ENCODE results near the gene SRD5A1. TPM values are rescaled to one million over a fixed set of nuclear protein-coding genes. Genes with fewer than 3 reads are reported as not detected.

The SRD5A1 gene
- total RNA-seq, 4 donors from 2014 or later, result 9.0 to 79.8 (median 17.0) TPM

- no peaks in the 10 kb centered on the region for H3K27me3 ChIP-seq
- 52 to 59% methylated on average over 4 to 5 of the region's 5 CpGs for WGBS, 2 donors (ENCODE audit: low coverage in 1 of 2)
- no peak overlapping the region for H3K4me3 ChIP-seq
- peaks cover 9 to 27% (median 22%) of the 10 kb centered on the region in 4 donors for H3K4me1 ChIP-seq
- H3K9me3 ChIP-seq, result no peaks in the 10 kb centered on the region
- H3K27ac ChIP-seq, result no peak overlapping the region
- TF ChIP-seq POLR2AphosphoS5 (IDR thresholded peaks at IDR 0.05), result no peak
- in situ Hi-C loops (cut with MboI; ENCODE audit: low pct_ligation_motif_present in 1 of 4, low pct_unique_long_range_greater_than_20kb in 1 of 4, low sequenced_read_pairs in 3 of 4), result loop anchor here in 2 of 4 donors (10.0 to 25.0 kb wide), 2 partner anchors 80 to 102 kb away; partner anchors contain the start of gene TENT4A (in 1 of the 2)
- peaks cover 0 to 11% (median 0%) of the 10 kb centered on the region in 4 donors for H3K36me3 ChIP-seq
- intact Hi-C loops (cut with DNase I; ENCODE audit: low total_unique reads), result loop anchor here (5.0 kb wide), 1 partner anchor 77 kb away; the partner anchor contains the start of gene TENT4A
- DNase-seq, result no peak
These were observed 1.7 kb downstream of the SRD5A1 start for GRCh38 chr5:6634788-6635430.

DNA sequence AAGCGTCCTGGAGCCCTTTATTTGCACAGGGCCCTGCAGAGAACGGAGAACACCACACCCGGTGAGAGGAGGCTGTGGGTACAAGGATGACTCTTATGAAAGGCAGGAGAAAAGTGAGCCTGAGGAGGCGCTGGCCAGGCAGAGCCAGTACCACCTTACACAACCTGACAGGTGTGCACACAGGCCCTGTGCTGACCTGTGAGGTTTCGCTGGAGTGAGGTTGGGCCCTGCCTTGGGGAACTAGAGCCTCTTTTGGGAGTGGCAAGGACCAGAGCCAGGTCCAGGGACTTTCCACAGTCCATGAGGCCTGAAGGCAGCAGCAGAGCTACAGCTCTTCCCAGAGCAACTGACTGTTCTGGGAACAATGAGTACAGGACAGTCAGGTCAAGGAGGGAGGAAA is 3.1 kb downstream of the SRD5A1 start:
- TF ChIP-seq POLR2A (IDR thresholded peaks at IDR 0.05) (no peak), POLR2AphosphoS5 (IDR thresholded peaks at IDR 0.05) (no peak), EP300 (IDR thresholded peaks at IDR 0.05; ENCODE audit: low read depth) (no peak)
- TF ChIP-seq, protein P1, sequence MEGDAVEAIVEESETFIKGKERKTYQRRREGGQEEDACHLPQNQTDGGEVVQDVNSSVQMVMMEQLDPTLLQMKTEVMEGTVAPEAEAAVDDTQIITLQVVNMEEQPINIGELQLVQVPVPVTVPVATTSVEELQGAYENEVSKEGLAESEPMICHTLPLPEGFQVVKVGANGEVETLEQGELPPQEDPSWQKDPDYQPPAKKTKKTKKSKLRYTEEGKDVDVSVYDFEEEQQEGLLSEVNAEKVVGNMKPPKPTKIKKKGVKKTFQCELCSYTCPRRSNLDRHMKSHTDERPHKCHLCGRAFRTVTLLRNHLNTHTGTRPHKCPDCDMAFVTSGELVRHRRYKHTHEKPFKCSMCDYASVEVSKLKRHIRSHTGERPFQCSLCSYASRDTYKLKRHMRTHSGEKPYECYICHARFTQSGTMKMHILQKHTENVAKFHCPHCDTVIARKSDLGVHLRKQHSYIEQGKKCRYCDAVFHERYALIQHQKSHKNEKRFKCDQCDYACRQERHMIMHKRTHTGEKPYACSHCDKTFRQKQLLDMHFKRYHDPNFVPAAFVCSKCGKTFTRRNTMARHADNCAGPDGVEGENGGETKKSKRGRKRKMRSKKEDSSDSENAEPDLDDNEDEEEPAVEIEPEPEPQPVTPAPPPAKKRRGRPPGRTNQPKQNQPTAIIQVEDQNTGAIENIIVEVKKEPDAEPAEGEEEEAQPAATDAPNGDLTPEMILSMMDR (IDR thresholded peaks at IDR 0.05), result no peak
- DNase-seq, result no peak

GRCh38 chr5:6637022-6637421 is 3.8 kb downstream of the SRD5A1 start:
- no peak overlapping the region for H3K27ac ChIP-seq
- no peak for TF ChIP-seq EP300 (IDR thresholded peaks at IDR 0.05; ENCODE audit: low read depth)
- TF ChIP-seq POLR2A (IDR thresholded peaks at IDR 0.05), result no peak
- TF ChIP-seq, protein P1 (IDR thresholded peaks at IDR 0.05), result no peak
- TF ChIP-seq POLR2AphosphoS5 (IDR thresholded peaks at IDR 0.05), result no peak
- 90% methylated on average over 10 of the region's 10 CpGs; no CpG with 5 or more reads in 1 of the 2 donors for WGBS, 2 donors (ENCODE audit: low coverage in 1 of 2)
- no peaks in the 10 kb centered on the region for H3K36me3 ChIP-seq
- H3K9me3 ChIP-seq, result no peaks in the 10 kb centered on the region
- intact Hi-C loops (cut with DNase I; ENCODE audit: low total_unique reads) (no loop called here), in situ Hi-C loops (cut with MboI; ENCODE audit: low pct_ligation_motif_present in 1 of 4, low pct_unique_long_range_greater_than_20kb in 1 of 4, low sequenced_read_pairs in 3 of 4) (loop anchor here in 2 of 4 donors (10.0 to 25.0 kb wide), 2 partner anchors 78 to 100 kb away; partner anchors contain the start of gene TENT4A (in 1 of the 2))
- no peak overlapping the region for H3K4me3 ChIP-seq
- peaks cover 2 to 17% (median 14%) of the 10 kb centered on the region in 4 donors for H3K4me1 ChIP-seq
- no peak for DNase-seq
- no peaks in the 10 kb centered on the region for H3K27me3 ChIP-seq

More for the DNA sequence above, 3.1 kb downstream of the SRD5A1 start:
- in situ Hi-C loops (cut with MboI; ENCODE audit: low pct_ligation_motif_present in 1 of 4, low pct_unique_long_range_greater_than_20kb in 1 of 4, low sequenced_read_pairs in 3 of 4), result loop anchor here in 2 of 4 donors (10.0 to 25.0 kb wide), 2 partner anchors 79 to 101 kb away; partner anchors contain the start of gene TENT4A (in 1 of the 2)
- WGBS, 2 donors (ENCODE audit: low coverage in 1 of 2), result 69% methylated on average over 5 of the region's 5 CpGs; no CpG with 5 or more reads in 1 of the 2 donors
- Histone ChIP-seq H3K4me1 (peaks cover 9 to 24% (median 20%) of the 10 kb centered on the region in 4 donors), H3K27ac (no peak overlapping the region), H3K9me3 (no peaks in the 10 kb centered on the region), H3K36me3 (no peaks in the 10 kb centered on the region), H3K27me3 (no peaks in the 10 kb centered on the region), H3K4me3 (no peak overlapping the region)
- intact Hi-C loops (cut with DNase I; ENCODE audit: low total_unique reads), result no loop called here

GRCh38 chr5:6637590-6637989 is 4.3 kb downstream of the SRD5A1 start:
- DNase-seq, result no peak
- Histone ChIP-seq H3K4me3 (no peak overlapping the region), H3K27me3 (no peaks in the 10 kb centered on the region), H3K27ac (no peak overlapping the region), H3K9me3 (no peaks in the 10 kb centered on the region), H3K4me1 (peaks cover 0 to 14% (median 10%) of the 10 kb centered on the region in 4 donors), H3K36me3 (no peaks in the 10 kb centered on the region)
- in situ Hi-C loops (cut with MboI; ENCODE audit: low pct_ligation_motif_present in 1 of 4, low pct_unique_long_range_greater_than_20kb in 1 of 4, low sequenced_read_pairs in 3 of 4) (loop anchor here in 2 of 4 donors (10.0 to 25.0 kb wide), 2 partner anchors 77 to 100 kb away; partner anchors contain the start of gene TENT4A (in 1 of the 2)), intact Hi-C loops (cut with DNase I; ENCODE audit: low total_unique reads) (no loop called here)
- 92% methylated on average over 6 of the region's 6 CpGs; no CpG with 5 or more reads in 1 of the 2 donors for WGBS, 2 donors (ENCODE audit: low coverage in 1 of 2)
- TF ChIP-seq, protein P1 (IDR thresholded peaks at IDR 0.05), result no peak
- no peak for TF ChIP-seq EP300 (IDR thresholded peaks at IDR 0.05; ENCODE audit: low read depth)
- TF ChIP-seq POLR2AphosphoS5 (IDR thresholded peaks at IDR 0.05), result no peak
- TF ChIP-seq POLR2A (IDR thresholded peaks at IDR 0.05), result no peak

Measured in transverse colon (tissue), 4 donors.